Endothelial cell of umbilical vein (primary cell): Measurements from ENCODE around the gene CHN1. TPM values are rescaled to one million over a fixed set of nuclear protein-coding genes. Genes with fewer than 3 reads are reported as not detected.

Experiments used
- BruUV-seq: library from RNA; stranded (reverse); fragments of 400-500 nt; replicated peaks from 2 replicates; lab custom pipeline; 2021; lab: Mats Ljungman, UMichigan
- CTCF ChIA-PET: fragments of 300-600, 350-600 bp; sonication (Branson Sonifier 250); formaldehyde crosslinking; loops from one replicate; lab custom pipeline; 2021; ENCODE audit warnings: antibody characterized with exemption, inconsistent platforms; lab: Charles Lee
- POLR2A ChIA-PET: fragments of 300-600, 350-600 bp; sonication (Branson Sonifier 250); formaldehyde crosslinking; loops from one replicate; lab custom pipeline; 2021; ENCODE audit warnings: antibody characterized with exemption, inconsistent platforms; lab: Charles Lee
- DNase-seq: peaks from one replicate; pipeline ENCODE4 v3.0.0-alpha.2; 2011; ENCODE audit warnings: low read depth, low spot score
- FAIRE-seq: peaks from 2 replicates; lab custom pipeline; 2011; peaks lifted over from hg19 to GRCh38; lab: Jason Lieb, UNC
- H2AFZ ChIP-seq: 2 replicates; pipeline ENCODE4 v1.6.0; 2012; ENCODE audit warnings: low read depth, low read length, control low read depth, inconsistent platforms
- H3K27ac ChIP-seq: 2 replicates; pipeline ENCODE4 v1.5.1; 2011; ENCODE audit warnings: low read depth, mild to moderate bottlenecking, control low read depth, low read length, moderate library complexity; ENCODE audit not compliant: insufficient read depth
- H3K27me3 ChIP-seq, 2 experiments: 2 replicates each; pipeline versions ENCODE4 v1.6.0 to v1.6.1; 2011; ENCODE audit warnings: low read length in 2 of 2, mixed read lengths in 1 of 2; ENCODE audit not compliant: control insufficient read depth in 2 of 2, insufficient read depth in 2 of 2
- H3K36me3 ChIP-seq, 2 experiments: 2 replicates in 1 of 2; 3 replicates in 1 of 2; pipeline ENCODE4 v1.5.1; 2011; ENCODE audit warnings: low read length in 2 of 2, mild to moderate bottlenecking in 1 of 2, moderate library complexity in 1 of 2; ENCODE audit not compliant: control insufficient read depth in 2 of 2, insufficient read depth in 2 of 2; ENCODE audit errors: extremely low read depth in 1 of 2
- H3K4me1 ChIP-seq: 3 replicates; pipeline ENCODE4 v1.5.1; 2011; ENCODE audit warnings: mild to moderate bottlenecking, low read length; ENCODE audit not compliant: control insufficient read depth, insufficient read depth; ENCODE audit errors: extremely low read depth
- H3K4me2 ChIP-seq: 2 replicates; pipeline ENCODE4 v1.6.1; 2011; ENCODE audit warnings: low read length, control low read depth, mixed read lengths; ENCODE audit not compliant: insufficient read depth
- H3K4me3 ChIP-seq, 3 experiments: fragments of 200-600 bp in 1 of 3; sonication (generic), shearing (Covaris generic) in 1 of 3; replicated peaks in 1 of 3; 2 replicates each; pipeline ENCODE4 v1.5.1; 2011 to 2016; ENCODE audit warnings: control low read depth in 3 of 3, low read length in 3 of 3, mild to moderate bottlenecking in 2 of 3, inconsistent platforms in 1 of 3, low read depth in 1 of 3, moderate library complexity in 1 of 3; ENCODE audit not compliant: insufficient read depth in 1 of 3
- H3K79me2 ChIP-seq: 2 replicates; pipeline ENCODE4 v1.6.0; 2012; ENCODE audit warnings: low read length, inconsistent platforms; ENCODE audit not compliant: control insufficient read depth, insufficient read depth
- H3K9ac ChIP-seq: replicated peaks from 2 replicates; pipeline ENCODE3; 2011; ENCODE audit warnings: low read length, control low read depth; ENCODE audit not compliant: insufficient read depth; ENCODE audit errors: extremely low read depth
- H3K9me1 ChIP-seq: replicated peaks from 3 replicates; pipeline ENCODE4 v1.6.0; 2011; ENCODE audit warnings: mild to moderate bottlenecking, low read length; ENCODE audit not compliant: control insufficient read depth, insufficient read depth; ENCODE audit errors: extremely low read depth
- H3K9me3 ChIP-seq: replicated peaks from 2 replicates; pipeline ENCODE4 v1.5.1; 2012; ENCODE audit warnings: low read length, inconsistent platforms; ENCODE audit not compliant: control insufficient read depth, insufficient read depth
- H4K20me1 ChIP-seq: replicated peaks from 2 replicates; pipeline ENCODE3; 2011; ENCODE audit warnings: mild to moderate bottlenecking, low read length; ENCODE audit not compliant: control insufficient read depth, insufficient read depth; ENCODE audit errors: extremely low read depth
- CTCF ChIP-seq, 2 donors: IDR thresholded peaks; 1 replicate in 1 of 2; 2 replicates in 1 of 2; pipeline ENCODE4 v1.5.1; 2011; ENCODE audit warnings: low read length in 2 of 2, mild to moderate bottlenecking in 2 of 2, moderate library complexity in 2 of 2, control low read depth in 1 of 2, inconsistent platforms in 1 of 2, low read depth in 1 of 2; ENCODE audit not compliant: insufficient read depth in 1 of 2; ENCODE audit errors: extremely low read depth in 1 of 2
- EZH2 ChIP-seq: IDR thresholded peaks from 2 replicates; pipeline ENCODE4 v1.6.1; 2012; ENCODE audit warnings: borderline replicate concordance, low read depth, mild to moderate bottlenecking, moderate library complexity, low read length, inconsistent platforms; ENCODE audit not compliant: severe bottlenecking
- FOS ChIP-seq: IDR thresholded peaks from 2 replicates; pipeline ENCODE4 v1.6.1; 2011; ENCODE audit warnings: mild to moderate bottlenecking, low read length, moderate library complexity, borderline replicate concordance; ENCODE audit not compliant: insufficient read depth
- GATA2 ChIP-seq: IDR thresholded peaks from 2 replicates; pipeline ENCODE4 v1.7.0; 2011; ENCODE audit warnings: low read depth, mild to moderate bottlenecking, moderate library complexity, mixed read lengths, low read length; ENCODE audit not compliant: insufficient read length, insufficient read depth
- JUN ChIP-seq: IDR thresholded peaks from 2 replicates; pipeline ENCODE4 v1.6.1; 2011; ENCODE audit warnings: borderline replicate concordance, low read depth; ENCODE audit not compliant: insufficient read length, insufficient read depth
- MAX ChIP-seq: IDR thresholded peaks from 2 replicates; pipeline ENCODE4 v1.6.1; 2011; ENCODE audit not compliant: insufficient read depth, insufficient read length
- MYC ChIP-seq: IDR thresholded peaks from one replicate; pipeline ENCODE4 v1.6.1; 2011; ENCODE audit warnings: mild to moderate bottlenecking, low read depth, low read length
- POLR2A ChIP-seq: IDR thresholded peaks from 2 replicates; pipeline ENCODE4 v1.6.1; 2012; ENCODE audit warnings: low read depth, mild to moderate bottlenecking, control low read depth, low read length
- POLR2AphosphoS5 ChIP-seq: IDR thresholded peaks from 2 replicates; pipeline ENCODE4 v1.6.1; 2012; ENCODE audit warnings: low read depth, mild to moderate bottlenecking, control low read depth, low read length, moderate library complexity; ENCODE audit not compliant: insufficient read depth
- dilution Hi-C: fragments of 300-500 bp; cut with MboI; formaldehyde crosslinking; loops from one replicate; pipeline ENCODE4 v1.15.0; 2019; ENCODE audit warnings: low sequenced_read_pairs; ENCODE audit not compliant: extremely low pct_ligation_motif_present
- intact Hi-C: fragments of 100-400 bp; cut with micrococcal nuclease; formaldehyde crosslinking; loops from one replicate; pipeline ENCODE4 v1.10.0; 2022
- polyA plus RNA-seq, 4 experiments: library from polyadenylated mRNA; depleted of rRNA in 3 of 4; stranded (reverse) in 3 of 4; unstranded in 1 of 4; fragments of >200 nt; gene quantifications; 2 replicates each; pipeline versions ENCODE4 v1.2.1 to v1.2.3, GENCODE V29; 2011 to 2012; ENCODE audit warnings: missing spikeins in 1 of 4
- total RNA-seq: library from RNA; stranded (reverse); gene quantifications from 2 replicates; pipeline ENCODE4 v1.2.3, GENCODE V29; 2021

The CHN1 gene
- total and polyA plus RNA-seq, 2 donors (not counting 3 experiments of a cell fraction or from before 2014, with no cell fraction given) = 23.3 to 24.9 TPM

GRCh38 chr2:174877751-174878150 lies 127.4 kb downstream of the CHN1 start:
- POLR2A ChIA-PET = no interaction called here
- Histone ChIP-seq H3K9ac (no peak overlapping the region), H2AFZ (no peak overlapping the region), H3K36me3 (no peaks in the 10 kb centered on the region), H3K9me3 (no peaks in the 10 kb centered on the region), H3K9me1 (no peaks in the 10 kb centered on the region), H4K20me1 (no peaks in the 10 kb centered on the region), H3K4me3 (no peak overlapping the region), H3K79me2 (no peaks in the 10 kb centered on the region), H3K4me1 (peaks cover 7% of the 10 kb centered on the region), H3K4me2 (no peak overlapping the region), H3K27ac (no peak overlapping the region), H3K27me3 (no peaks in the 10 kb centered on the region)
- BruUV-seq = no TSS peak
- FAIRE-seq (no peak), DNase-seq (no peak)
- CTCF ChIA-PET = interaction anchor here (0.9 to 5.6 kb wide), 6 partner anchors 37 to 129 kb away, joined by 3 to 19 read pairs (median 4); no protein-coding TSS in a partner anchor
- dilution Hi-C loops = no loop called here
- intact Hi-C loops = loop anchor here (5.0 kb wide), 1 partner anchor 50 kb away; no protein-coding TSS in a partner anchor
- TF ChIP-seq EZH2 = no peak
- no peak for TF ChIP-seq FOS
- no peak for TF ChIP-seq JUN
- no peak for TF ChIP-seq POLR2A
- TF ChIP-seq POLR2AphosphoS5 = no peak
- TF ChIP-seq GATA2 = no peak
- TF ChIP-seq CTCF (IDR thresholded peaks at IDR 0.05; ENCODE audit: extremely low read depth in 1 of 2, insufficient read depth in 1 of 2, low read depth in 1 of 2, low read length in 2 of 2) = no peak
- TF ChIP-seq MAX = no peak
- TF ChIP-seq MYC = no peak
